ENCODE data around the gene ANAPC13. TPM values are rescaled to one million over a fixed set of nuclear protein-coding genes. Genes with fewer than 3 reads are reported as not detected.

The ANAPC13 gene, protein sequence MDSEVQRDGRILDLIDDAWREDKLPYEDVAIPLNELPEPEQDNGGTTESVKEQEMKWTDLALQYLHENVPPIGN
- total RNA-seq: 30.3 and 43.5 TPM in 2 replicates

GRCh38 chr3:134485718-134486576, at the start of gene ANAPC13, which contains the start of gene CEP63:
TSS of gene ANAPC13 (minus strand) at chr3:134485985. CDS start at chr3:134482904, 3,081 bp downstream.
TSS of gene CEP63 (plus strand) at chr3:134486057. CDS start at chr3:134495321, 9,264 bp downstream.

Other genes starting within 250 kb of the ANAPC13 start
- gene RYK, start 235.1 kb downstream of the ANAPC13 start, total RNA-seq: 70.9 and 95.1 TPM in 2 replicates
- 70.4 and 80.6 TPM in 2 replicates for gene AMOTL2, start 111.5 kb downstream of the ANAPC13 start, total RNA-seq
- 16.0 and 20.3 TPM in 2 replicates for gene CEP63, start 72 bp upstream of the ANAPC13 start, total RNA-seq
- gene KY, start 165.0 kb upstream of the ANAPC13 start, total RNA-seq: not detected in 2 replicates

Measured in endothelial cell of coronary artery (primary cell).